Cortex of kidney (tissue), 1 donor: ENCODE data around the gene IER5.

Experiments
- DNase-seq: peaks from one replicate; lab custom pipeline; 2025; lab: John Stamatoyannopoulos, UW

IER5 gene

GRCh38 chr1:181077576-181078242 lies 10.8 kb upstream of the IER5 start:
- DNase-seq: no peak

GRCh38 chr1:181079382-181079781 lies 9.1 kb upstream of the IER5 start:
- no peak for DNase-seq

GRCh38 chr1:181079920-181080319 lies 8.6 kb upstream of the IER5 start:
- DNase-seq: no peak

- no peak for DNase-seq
These were observed 7.9 kb upstream of the IER5 start for GRCh38 chr1:181080556-181080955.

GRCh38 chr1:181081395-181081794 lies 7.1 kb upstream of the IER5 start:
- no peak for DNase-seq

- DNase-seq: no peak
These were observed 4.5 kb upstream of the IER5 start for GRCh38 chr1:181083842-181084605.

GRCh38 chr1:181084606-181084969 lies 3.9 kb upstream of the IER5 start:
- no peak for DNase-seq

- DNase-seq: no peak
These were observed 2.4 kb upstream of the IER5 start for GRCh38 chr1:181086091-181086490.

GRCh38 chr1:181086926-181087325 lies 1.6 kb upstream of the IER5 start:
- no peak for DNase-seq

GRCh38 chr1:181087400-181087901 lies 1.0 kb upstream of the IER5 start:
- no peak for DNase-seq

GRCh38 chr1:181089017-181089675 lies 646 bp downstream of the IER5 start:
- no peak for DNase-seq

- DNase-seq: no peak
These were observed 1.4 kb downstream of the IER5 start for GRCh38 chr1:181089676-181090544.

- DNase-seq: no peak
These were observed 2.2 kb downstream of the IER5 start for GRCh38 chr1:181090641-181091126.

- DNase-seq: no peak
These were observed 3.0 kb downstream of the IER5 start for GRCh38 chr1:181091309-181092040.

- no peak for DNase-seq
These were observed 3.6 kb downstream of the IER5 start for GRCh38 chr1:181092056-181092455.

- DNase-seq: no peak
These were observed 4.5 kb downstream of the IER5 start for GRCh38 chr1:181092883-181093458.

- no peak for DNase-seq
These were observed 6.1 kb downstream of the IER5 start for GRCh38 chr1:181094416-181095212.

GRCh38 chr1:181095260-181095659 lies 6.8 kb downstream of the IER5 start:
- no peak for DNase-seq

GRCh38 chr1:181095763-181096184 lies 7.3 kb downstream of the IER5 start:
- DNase-seq: no peak

GRCh38 chr1:181097242-181097641 lies 8.7 kb downstream of the IER5 start:
- no peak for DNase-seq
